ENCODE data around the gene ZNF775.
A peak's percentile ranks its signal among the peaks of the same experiment; 100 is the strongest.

The ZNF775 gene

DNA sequence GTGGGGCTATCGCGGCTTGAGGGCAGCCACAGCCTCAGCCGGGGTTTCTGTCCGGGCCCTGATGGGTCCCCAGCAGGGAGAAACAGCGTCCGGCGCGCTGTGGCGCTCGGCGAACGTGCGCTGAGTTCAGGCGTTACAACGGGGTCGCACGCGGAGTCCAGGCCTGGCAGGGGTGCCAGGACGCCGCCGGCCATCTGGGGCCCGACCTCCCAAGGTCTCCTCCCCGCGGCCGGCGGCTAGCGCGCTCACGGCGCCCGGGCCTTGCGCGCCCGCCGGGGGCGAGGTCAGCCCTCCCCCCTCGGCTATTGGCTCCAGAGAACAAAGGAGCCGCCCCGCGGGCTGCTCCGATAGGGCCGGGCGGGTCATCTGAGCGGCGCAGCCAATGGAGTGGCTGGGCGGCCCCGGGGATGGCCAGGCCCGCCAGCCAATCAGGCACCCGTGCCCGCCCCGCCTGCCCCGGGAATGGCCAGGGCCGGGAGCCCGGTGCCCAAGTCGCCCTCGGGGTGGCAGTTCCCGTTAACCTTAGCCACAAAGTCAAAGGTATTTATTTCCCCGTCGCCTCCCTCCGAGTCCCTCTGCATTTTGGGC lies at the start of gene ZNF775:
TSS of gene ZNF775 (plus strand) at position 478 of the 588 bp plus-strand sequence. CDS start 9,141 bp downstream, outside the sequence.
- DNase-seq = peak; percentile 78

DNA sequence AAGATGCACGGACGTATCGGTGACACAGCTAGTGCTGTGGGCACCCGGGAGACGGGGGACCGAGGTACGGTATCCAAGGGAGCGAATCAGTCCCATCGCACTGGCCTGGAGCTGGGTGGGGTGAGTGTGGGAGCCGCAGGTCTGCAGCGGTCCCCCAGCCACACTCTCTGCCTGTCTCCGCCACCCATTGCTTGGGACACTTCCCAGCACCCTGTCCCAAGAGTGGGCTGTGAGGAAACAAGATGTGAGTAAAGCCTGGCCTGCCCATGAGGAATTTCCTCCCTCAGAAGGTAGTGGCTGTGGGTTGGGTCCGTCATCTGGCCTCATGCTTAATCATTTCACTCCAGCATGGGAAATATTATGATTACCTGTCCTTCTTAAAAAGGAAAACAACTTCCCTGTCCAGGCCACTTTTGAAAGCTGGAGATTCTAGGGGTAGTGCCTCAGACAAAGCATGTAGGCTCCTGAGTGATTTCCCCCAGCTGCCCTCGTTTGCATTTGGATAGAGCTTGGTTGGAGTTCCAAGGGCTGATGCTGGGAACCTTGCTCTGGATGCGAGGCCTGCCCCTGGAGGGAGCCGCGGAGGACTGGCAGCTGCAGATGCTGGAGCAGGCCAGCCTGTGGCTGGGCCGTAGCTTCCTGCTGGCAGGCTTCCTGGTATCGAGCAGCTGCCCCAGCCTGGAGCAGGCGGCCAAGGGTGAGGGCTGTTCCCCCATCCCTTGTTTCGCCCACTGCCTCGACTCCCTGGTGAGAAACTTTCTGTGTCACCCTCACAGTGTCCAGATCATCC lies 49.6 kb upstream of the ZNF775 start:
- no peak for DNase-seq

DNA sequence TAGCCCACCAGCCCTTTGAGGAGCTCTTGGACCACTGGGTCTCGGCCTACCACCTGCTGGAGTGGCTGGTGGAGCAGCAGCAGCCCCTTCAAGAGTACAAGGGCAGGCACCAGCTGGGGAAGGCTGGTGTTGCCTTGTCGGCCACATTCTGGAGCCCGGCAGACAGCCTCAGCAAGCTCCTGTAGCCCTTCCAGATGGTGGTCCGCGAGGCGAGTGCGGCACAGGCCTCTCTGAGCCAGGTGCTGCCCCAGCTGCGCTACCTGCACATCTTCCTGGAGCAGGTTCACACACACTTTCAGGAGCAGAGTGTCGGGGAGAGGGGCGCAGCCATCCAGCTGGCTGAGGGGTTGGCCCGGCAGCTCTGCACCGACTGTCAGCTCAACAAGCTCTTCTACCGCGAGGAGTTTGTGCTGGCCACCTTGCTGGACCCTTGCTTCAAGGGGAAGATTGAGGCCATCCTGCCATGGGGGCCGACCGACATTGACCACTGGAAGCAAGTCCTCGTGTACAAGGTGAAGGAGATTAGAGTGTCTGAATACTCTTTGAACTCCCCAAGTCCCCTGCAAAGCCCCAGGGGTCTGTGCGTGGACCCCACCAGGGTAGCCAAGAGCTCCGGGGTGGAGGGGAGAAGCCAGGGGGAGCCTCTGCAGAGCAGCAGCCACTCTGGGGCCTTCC lies 48.8 kb upstream of the ZNF775 start:
- no peak for DNase-seq

DNA sequence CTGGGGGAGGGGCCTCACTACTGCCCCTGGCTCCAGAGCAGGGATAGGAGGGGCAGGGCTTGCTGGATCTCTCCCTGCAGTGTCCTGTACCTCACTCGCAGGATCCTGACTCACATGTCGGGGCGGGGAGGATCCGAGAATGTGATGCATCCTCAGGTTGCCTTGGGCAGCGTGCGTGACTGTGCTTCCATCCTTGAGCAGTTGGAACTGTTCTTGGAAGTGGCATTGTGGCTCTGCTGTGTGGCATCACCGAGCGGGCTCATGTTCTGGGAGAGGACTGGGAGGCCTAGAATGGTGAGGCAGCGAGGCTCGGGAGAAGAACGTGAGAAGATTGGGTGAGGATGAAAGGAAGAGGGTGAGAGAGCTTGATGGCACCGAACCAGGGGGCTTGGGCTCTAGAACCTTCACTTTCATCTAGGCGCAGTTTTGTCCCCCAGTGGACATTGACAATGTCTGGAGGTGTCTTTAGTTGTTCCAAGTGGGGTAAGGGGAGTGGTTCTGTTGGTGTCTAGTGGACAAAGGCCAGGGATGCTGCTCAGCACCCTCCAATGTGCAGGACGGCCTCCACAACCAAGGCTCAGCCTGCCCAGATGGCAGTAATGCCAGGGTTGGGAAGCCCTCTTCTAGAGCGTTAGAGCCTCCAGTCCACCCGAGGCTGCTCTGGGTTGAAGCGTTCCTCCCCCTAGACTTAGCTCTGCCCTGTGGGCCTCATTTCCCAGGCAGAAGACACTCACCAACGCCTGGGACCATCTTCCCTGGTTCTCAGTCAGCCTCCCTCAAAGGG lies 46.1 kb upstream of the ZNF775 start:
- DNase-seq = no peak

- DNase-seq = no peak
Measured at GRCh38 chr7:150333659-150334058, 45.5 kb upstream of the ZNF775 start.

GRCh38 chr7:150334108-150334507 lies 45.0 kb upstream of the ZNF775 start:
- DNase-seq = no peak

DNA sequence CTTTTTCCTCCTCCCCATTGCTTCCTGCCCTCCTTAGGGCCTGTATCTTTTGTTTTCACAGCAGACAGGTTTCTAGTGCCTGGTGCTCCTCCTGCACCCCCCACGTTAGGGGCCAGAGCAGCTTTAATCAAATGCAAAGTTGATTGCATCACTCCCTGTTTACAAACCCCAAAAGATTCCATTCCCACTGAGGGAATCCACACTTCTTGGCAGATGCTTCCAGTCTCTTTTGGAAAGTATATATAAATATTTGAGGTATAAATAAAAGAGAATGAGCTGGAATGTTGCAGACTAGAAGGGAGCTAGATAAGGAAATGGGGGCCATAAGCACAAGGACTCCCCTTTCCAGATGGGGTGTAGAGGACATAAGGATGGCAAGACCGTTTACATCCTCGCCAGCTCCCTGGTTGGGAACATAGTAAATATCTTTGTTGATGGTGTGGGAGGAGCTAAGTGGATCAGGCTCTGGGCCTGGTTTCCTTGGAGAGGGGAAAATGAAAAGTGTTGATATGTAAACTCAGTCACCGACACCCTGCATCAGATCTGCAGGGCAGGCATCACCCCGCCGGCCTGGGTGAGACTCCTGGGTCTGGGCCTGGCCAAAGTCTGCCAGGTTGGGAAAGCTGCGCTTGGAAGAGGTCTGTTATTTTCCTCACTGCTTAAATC lies 43.9 kb upstream of the ZNF775 start:
- DNase-seq = no peak

DNA sequence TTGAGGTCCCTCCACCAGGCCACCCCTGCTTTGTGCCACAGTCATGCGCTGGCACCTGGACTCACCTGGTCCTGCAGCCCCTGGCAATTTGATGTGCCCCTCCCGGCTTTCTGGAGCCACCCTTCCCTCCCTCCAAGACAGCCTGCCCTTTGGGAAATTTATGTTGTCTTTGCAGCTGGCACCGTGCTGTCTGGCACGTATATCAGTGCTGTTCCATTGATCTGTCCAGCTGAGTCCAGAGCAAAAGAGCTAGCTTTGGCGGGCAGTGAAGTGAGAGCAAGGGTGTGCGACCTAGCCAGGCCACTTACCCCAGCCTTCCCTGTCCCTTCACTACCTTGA lies 43.4 kb upstream of the ZNF775 start:
- DNase-seq = no peak

GRCh38 chr7:150336746-150337145 lies 42.4 kb upstream of the ZNF775 start:
- no peak for DNase-seq

GRCh38 chr7:150337179-150337578 lies 42.0 kb upstream of the ZNF775 start:
- DNase-seq = no peak

DNA sequence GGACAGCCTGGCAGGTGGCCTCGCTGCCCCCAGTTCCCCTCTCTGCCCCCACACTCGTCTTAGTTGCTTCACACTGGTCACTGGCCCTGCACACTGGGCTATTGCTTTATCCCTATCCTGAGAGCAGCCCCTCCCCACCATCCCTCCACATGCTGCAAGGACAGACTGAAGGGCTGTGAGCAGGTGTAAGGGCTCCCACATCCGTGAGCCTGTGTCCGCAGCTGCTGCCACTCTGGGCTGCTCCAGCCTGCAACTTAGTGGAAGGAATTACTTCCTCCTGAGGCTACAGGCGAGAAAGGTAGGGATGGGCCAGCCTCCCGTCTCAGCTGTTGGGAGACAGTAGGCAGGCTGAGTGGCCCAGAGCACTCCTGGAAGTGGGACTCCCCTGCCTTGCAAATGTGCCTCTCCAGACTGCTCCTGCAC lies 41.5 kb upstream of the ZNF775 start:
- no peak for DNase-seq

GRCh38 chr7:150338166-150338829 lies 40.8 kb upstream of the ZNF775 start:
- no peak for DNase-seq

DNA sequence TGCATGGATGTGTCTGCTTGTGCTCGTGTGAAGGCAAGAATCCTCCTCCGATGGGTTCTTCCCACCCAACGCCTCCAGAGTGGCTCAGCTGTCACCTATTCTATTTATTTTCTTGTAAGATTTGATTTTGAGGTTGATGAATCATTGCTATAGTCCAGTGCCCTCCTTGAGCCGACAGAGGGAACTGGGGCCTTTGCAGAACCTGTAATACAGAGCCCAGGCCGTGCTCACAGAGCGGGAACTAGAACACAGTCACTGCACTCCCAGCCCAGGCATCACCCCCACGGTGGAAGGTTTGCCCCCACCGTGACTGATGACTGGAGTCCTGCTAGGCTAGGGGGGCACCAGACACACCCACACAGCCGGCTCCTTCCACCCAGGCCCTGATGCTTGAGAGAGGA lies 39.7 kb upstream of the ZNF775 start:
- no peak for DNase-seq

DNA sequence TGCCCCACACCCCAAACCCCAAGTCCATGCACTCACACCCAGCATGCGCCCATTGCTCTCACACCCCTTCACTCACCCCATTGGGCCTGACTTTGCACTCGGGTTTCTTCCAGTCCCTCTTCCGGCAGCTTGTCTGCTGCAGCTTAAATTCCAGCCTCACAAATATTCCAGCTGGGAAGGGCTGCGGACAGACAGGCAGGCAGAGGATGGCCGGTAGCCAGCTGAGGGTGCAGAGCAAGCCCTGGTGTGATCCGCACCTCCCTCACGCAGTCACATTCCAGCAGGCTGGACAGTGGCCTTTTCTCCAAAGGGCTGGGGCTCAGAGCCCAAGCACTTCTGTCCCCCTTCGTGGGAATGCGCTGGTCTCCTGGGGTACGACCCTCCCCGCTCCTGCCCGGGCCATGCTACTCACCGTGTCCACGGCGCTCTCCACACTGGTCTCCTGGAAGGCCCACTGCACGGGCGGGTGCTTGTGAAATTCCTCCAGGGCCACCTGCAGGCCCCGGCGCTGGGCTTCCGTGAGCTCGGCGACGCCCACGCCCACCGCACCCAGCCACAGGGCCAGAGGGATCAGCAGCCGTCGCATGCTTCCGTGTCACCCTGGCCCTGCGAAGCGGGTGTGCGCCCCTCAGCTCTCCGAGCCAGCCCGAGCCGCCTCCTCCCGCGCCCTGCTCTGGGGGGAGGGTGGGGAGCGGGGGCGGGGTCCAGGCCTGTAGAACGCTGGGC lies 38.9 kb upstream of the ZNF775 start:
- DNase-seq = no peak

DNA sequence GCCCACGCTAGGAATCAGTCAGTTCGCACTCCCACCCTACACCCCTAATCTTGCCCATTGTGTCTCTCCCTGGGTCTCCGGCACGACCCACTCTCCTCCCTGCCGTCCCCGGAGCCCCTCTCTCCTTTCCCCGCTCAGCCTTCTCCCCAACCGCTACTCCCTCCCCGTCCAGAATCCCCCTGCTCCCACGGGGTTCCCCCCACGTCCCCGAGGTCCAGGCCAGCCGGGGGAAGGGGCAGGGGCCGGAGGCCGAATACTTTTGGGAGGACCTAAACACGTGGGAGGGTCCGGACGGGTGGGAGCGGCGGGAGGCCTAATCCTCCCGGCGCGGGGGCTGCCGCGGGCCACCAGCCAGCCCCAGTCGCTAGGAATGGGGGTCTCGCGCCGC lies 38.3 kb upstream of the ZNF775 start:
- no peak for DNase-seq

DNA sequence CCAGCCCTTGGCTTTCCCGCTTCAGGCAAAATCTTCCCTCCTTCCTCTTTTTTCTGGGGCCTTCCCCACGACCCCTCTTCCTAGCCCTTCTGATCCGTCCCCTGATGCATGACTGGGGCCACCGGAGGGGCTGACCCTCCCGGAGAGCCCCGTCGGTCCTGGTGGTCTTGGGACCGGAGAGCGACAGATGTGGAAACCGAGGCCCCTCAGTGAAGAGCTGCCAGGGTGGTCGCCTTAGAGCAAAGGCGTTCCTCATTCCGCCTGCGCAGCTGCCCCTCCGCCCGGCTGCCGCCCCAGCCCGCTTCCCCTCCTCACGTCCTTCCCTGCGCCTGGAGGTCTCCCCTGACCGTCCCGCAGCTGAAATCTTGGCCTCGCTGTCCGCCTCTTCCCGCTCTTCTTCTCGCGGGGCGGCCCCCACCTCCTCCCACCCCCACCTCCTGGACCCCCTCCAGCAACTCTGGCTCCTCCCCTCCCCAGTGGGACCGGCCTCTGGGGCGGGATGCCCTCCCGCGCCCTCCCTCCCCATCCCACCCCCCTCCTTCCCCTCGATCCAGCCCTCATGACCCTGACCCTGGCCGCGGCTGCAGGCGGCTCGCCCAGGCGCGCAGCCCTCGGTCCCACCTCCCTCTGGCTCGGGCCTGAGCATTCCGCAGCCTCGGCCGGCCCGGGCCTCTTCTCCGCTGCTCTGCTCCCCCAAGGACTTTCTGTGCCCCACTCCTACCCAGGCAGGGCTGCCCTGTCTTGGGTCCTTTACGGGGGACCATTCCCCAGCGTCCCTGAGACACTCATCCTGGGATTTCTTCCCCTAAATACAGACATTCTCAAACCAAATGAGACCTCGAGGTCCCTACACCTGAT lies 37.6 kb upstream of the ZNF775 start, which contains the start of gene RARRES2:
TSS of gene RARRES2 (minus strand) at position 367 of the 858 bp plus-strand sequence. CDS start 1,020 bp downstream, outside the sequence.
- DNase-seq = no peak

DNA sequence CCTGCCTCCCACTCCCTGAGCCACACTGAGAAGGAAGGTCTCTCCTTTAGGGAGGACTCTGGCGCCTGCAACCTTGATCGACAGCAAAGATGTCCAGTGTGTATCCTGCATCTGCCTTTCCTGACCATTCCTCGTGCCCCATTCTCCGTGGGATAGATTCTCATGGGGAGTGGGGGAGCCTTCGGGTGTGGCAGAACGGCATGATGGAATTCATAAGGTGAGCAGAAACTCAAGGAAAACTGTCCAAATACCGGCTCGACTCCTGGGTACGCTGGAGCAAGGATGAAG lies 37.1 kb upstream of the ZNF775 start:
- DNase-seq = no peak

- DNase-seq = no peak
Measured at GRCh38 chr7:150343225-150343624, 35.9 kb upstream of the ZNF775 start.

DNA sequence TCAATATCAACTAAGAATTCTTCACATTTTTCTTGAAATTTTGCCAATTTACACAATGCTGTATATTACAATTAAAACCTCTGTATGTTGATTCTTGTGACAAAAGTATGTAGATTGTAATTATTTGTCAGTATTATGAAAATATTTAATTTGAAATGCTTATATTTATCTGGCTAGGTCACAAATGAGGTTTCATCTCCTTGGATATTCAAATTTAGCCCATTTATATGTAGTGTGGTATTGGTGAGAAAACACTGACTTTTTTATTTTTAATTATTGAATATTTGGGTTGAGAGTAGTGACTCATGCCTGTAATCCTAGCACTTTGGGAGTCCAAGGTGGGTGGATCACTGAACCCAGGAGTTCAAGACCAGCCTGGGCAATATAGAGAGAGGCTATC lies 34.8 kb upstream of the ZNF775 start:
- no peak for DNase-seq

DNA sequence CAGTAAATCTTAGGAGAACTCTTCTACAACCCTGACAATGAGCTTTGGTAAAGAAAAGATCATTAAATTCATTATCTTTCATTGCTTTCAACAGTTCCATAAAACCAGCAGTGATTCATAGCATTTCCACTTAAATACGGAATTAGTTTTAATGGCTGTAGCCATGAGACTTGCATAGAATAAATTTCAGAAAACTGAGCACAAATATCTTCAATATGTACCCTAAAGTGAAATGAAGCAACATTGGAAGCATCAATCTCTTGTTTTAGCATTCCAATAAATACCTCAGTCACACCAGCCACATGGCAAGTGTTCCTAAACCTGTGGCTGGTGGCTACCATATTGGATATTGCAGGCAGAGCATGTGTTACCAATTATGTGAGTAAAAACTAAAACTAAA lies 34.1 kb upstream of the ZNF775 start:
- DNase-seq = no peak

- no peak for DNase-seq
Measured at GRCh38 chr7:150346922-150347321, 32.2 kb upstream of the ZNF775 start.
